SW 1271 (cell line): ENCODE data around the gene NRG3.
A peak's percentile ranks its signal among the peaks of the same experiment; 100 is the strongest.
"Not testable (repeated sequence)": the region's sequence is repeated elsewhere in the genome, so short reads cannot be mapped to it uniquely, and the experiment has no call there.

Experiments used
- DNase-seq, 2 experiments: peaks; one replicate each; lab custom pipeline; 2025; lab: John Stamatoyannopoulos, UW

The NRG3 gene

GRCh38 chr10:82916941-82917340 is 1041.9 kb downstream of the NRG3 start:
- DNase-seq = no peak

- no peak for DNase-seq
Observed at GRCh38 chr10:82918022-82918421, 1043.0 kb downstream of the NRG3 start.

GRCh38 chr10:82922046-82922445 is 1047.1 kb downstream of the NRG3 start:
- DNase-seq = no peak

GRCh38 chr10:82922755-82923154 is 1047.8 kb downstream of the NRG3 start:
- no peak for DNase-seq

GRCh38 chr10:82924711-82925110 is 1049.7 kb downstream of the NRG3 start:
- no peak for DNase-seq

- no peak for DNase-seq
Observed at GRCh38 chr10:82925547-82925946, 1050.6 kb downstream of the NRG3 start.

- DNase-seq = no peak
Observed at GRCh38 chr10:82932451-82932850, 1057.5 kb downstream of the NRG3 start.

- DNase-seq = no peak
Observed at GRCh38 chr10:82934429-82934828, 1059.4 kb downstream of the NRG3 start.

GRCh38 chr10:82934947-82935346 is 1060.0 kb downstream of the NRG3 start:
- DNase-seq = no peak

GRCh38 chr10:82938331-82938730 is 1063.3 kb downstream of the NRG3 start:
- DNase-seq = no peak

GRCh38 chr10:82942286-82943099 is 1067.5 kb downstream of the NRG3 start:
- no peak for DNase-seq

GRCh38 chr10:82943142-82943541 is 1068.1 kb downstream of the NRG3 start:
- DNase-seq = no peak

GRCh38 chr10:82949816-82950575 is 1075.0 kb downstream of the NRG3 start:
- DNase-seq = no peak

GRCh38 chr10:82953331-82953730 is 1078.3 kb downstream of the NRG3 start:
- DNase-seq = no peak

- DNase-seq = no peak
Observed at GRCh38 chr10:82953909-82954308, 1078.9 kb downstream of the NRG3 start.

GRCh38 chr10:82960421-82961060 is 1085.5 kb downstream of the NRG3 start:
- DNase-seq = not testable (repeated sequence)

- no peak for DNase-seq
Observed at GRCh38 chr10:82961864-82962263, 1086.9 kb downstream of the NRG3 start.

- DNase-seq = no peak
Observed at GRCh38 chr10:82966130-82966529, 1091.1 kb downstream of the NRG3 start.

GRCh38 chr10:82968533-82968932 is 1093.5 kb downstream of the NRG3 start:
- DNase-seq = no peak

GRCh38 chr10:82969405-82969804 is 1094.4 kb downstream of the NRG3 start:
- peak in 1 of 2 experiments; percentile 28 for DNase-seq

- no peak for DNase-seq
Observed at GRCh38 chr10:82980321-82980720, 1105.3 kb downstream of the NRG3 start.

GRCh38 chr10:82981137-82981723 is 1106.2 kb downstream of the NRG3 start:
- no peak for DNase-seq
